ENCODE measurements around the gene STAC2.
A peak's percentile ranks its signal among the peaks of the same experiment; 100 is the strongest.

Gene STAC2

DNA sequence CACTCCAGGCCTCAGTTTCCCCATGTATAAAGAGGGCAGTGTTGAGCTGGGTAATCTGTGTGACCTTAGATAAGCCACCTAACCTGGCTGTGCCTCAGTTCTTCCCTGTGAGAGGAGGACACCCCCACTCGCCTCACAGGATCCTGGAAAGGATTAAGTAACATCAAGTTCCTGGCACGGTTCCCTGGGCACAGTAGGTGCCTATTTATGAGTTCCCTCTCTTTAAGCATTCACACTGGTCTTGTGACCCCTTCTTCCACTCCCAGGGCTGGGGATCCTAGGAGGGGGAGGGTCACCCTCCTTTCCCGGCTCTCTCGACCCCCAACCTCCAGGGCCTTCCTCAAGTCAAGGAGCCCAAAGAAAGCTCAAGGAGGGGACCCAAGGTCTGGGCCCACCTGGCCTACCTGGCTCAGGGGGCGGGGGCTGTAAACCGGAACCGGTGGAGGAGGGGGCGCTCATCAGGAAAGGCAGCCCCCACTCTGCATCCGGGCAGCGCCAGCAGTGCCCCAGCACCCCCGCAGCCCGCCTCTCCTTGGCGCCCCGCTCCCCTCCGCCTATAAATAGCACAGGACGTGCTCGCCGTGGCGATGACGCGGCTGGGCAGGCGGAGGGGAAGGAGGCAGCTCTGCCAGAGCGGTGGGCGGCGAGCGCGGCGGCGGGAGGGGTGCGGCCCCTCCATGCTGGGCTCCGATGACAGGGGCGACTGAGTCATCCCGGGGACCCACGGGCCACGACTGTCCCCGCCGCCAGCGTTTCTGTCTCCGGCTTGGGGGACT is 16.2 kb downstream of the STAC2 start:
- peak; percentile 74 for DNase-seq

GRCh38 chr17:39208893-39209292 is 16.9 kb downstream of the STAC2 start:
- DNase-seq, result peak; percentile 98

DNA sequence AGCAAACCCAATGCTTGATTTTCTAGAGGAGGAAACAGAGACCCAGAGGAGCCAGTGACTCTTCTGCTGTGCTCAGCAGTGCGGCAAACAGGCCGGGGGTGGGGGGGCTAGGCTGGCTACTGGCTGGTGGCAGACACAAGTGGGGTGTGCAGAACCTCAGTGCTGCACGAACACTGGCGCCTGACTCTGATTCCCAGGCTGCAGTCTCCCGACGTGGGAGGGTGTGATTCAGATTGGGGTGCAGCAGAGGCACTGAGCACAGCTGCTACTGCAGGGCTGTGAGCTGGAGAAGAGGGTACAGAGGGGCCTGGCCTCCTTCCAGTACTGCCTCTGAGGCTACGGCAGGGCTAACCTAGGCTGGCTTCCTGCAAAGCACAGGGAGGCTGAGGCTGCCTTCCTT is 17.6 kb downstream of the STAC2 start:
- DNase-seq, result peak; percentile 91

DNA sequence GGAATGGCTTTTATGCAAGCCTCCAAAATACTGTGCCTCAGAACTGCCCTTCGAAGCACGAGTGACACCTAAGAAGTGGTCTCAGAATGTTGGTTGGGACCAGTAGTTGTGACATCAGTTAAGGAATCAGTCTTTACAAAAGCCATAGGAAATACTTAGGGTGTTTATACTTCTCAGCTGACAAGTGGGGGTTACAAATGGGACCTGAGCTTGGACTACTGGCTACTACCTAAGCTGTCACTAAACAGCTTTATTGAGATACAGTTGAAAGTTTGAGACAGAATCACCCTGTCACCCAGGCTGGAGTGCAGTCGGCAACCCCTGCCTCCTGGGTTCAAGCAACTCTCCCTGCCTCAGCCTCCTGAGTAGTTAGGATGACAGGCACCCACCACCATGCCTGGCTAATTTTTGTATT is 20.6 kb downstream of the STAC2 start:
- DNase-seq, result no peak

GRCh38 chr17:39204245-39204644 is 21.5 kb downstream of the STAC2 start:
- no peak for DNase-seq

GRCh38 chr17:39200957-39201510 is 24.7 kb downstream of the STAC2 start:
- DNase-seq, result no peak

DNA sequence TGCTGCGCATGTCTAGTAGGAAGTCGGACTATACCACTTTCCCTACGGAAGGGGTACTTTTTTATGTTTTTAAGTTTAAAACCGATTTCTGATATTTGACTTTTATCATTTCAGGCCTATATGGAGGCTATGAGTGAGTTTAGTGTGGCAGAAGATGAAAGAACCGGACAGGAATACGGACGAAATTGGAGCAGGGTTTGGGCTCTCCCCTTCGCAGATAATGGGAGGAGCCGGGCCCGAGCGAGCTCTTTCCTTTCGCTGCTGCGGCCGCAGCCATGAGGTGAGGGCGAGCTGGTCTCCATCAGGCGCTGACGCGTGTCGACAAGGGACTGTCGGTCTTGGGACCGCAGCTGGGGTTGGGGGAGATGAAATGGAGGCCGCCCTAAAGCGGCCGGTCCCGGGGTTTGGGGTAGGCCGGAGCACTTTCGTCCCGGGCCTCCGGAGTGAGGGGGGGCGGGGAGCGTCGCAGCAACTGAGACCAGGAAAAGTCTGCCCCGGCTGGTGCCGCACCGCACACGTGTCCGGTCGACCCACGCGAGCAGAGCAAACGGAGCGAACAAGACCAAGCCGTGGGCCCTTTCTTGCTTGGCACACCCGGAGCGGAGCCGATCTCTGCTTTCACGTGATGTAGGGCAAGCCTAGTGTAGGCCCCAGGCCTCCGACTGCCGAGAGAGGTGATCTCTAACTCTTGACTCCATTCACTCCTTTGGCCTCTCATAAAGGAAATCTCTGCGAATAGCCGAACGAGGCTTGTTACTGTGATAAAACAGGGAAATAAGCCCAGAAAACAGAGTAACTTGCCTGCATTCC is 25.5 kb downstream of the STAC2 start, which contains the start of gene RPL19:
TSS of gene RPL19 (plus strand) at position 214 of the 810 bp plus-strand sequence. CDS start at position 276, 62 bp downstream.
- DNase-seq, result peak; percentile 84

- DNase-seq, result peak; percentile 95
Observed at GRCh38 chr17:39199820-39200069, 26.0 kb downstream of the STAC2 start.

- DNase-seq, result no peak
Observed at GRCh38 chr17:39198186-39198566, 27.6 kb downstream of the STAC2 start.

DNA sequence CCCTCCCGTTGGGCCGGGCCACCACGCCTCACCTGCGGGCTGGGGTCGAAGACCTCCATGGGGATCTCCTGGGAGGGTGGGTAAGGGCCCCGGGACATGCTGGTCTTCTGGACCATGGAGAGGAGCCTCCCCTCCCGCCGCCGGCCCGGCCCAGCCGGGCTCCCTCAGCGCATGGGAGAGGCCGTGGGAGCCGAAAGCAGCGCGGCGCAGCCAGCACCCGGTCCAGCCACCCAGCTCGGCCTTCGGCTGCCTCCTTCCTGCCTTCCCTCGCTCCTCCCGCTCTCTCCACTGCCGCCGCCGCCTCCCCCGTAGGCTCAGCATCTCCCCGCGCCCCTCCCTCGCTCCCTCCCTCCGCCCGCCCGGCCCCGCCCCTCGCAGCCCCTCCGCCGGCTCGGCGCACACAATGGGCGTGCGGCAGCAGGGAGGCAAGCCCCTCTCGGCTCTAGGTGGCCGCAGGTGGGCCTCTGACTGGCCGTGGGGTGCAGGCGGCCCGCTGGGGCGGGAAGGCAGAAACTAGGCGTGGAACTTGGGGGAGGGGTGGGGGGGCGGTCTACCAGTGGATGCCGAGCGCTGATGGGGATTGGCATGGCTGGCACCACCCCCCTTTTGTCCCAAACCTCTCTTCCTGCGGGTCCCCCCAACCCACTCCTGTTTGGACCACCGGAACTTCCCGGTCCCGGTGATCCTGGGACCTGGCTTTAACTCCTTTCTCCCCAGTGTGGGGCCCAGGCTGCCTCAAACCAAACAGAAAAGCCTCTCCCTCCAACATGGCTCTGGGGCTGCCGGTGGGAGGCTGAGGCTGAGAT is 28.2 kb downstream of the STAC2 start, which contains the start of gene CACNB1:
TSS of gene CACNB1 (minus strand) at position 290 of the 806 bp plus-strand sequence. CDS start at position 116, 174 bp downstream.
- peak; percentile 78 for DNase-seq

GRCh38 chr17:39196808-39197291 is 28.9 kb downstream of the STAC2 start:
- DNase-seq, result peak; percentile 78

DNA sequence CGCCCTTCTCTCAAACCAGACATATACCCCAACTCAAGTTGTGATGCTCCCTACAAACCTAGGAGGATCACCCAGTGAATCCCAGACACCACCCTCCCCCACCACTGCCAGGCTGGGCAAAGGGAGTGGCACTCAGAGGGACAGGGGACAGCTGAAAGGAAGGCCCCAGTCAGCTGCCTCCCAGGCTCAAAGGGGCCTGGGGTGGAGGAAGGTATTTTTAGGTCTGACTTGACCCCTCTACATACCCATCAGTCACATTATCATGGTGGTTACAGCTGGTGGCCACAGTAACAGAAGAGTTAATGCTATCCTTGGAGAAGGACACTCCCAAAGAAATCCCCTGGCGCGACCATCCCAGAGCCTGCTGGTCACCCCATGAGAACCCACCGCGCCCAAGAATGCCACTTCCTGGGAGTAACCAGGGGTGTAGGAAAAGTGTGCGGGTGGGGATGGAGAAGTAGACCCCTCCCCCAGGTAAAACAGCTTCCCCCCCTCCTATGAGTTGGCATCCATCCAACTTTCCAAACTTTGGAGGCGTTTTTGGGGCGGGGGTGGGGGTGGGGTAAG is 29.4 kb downstream of the STAC2 start:
- no peak for DNase-seq

GRCh38 chr17:39195568-39196160 is 30.1 kb downstream of the STAC2 start:
- DNase-seq, result peak; percentile 72

DNA sequence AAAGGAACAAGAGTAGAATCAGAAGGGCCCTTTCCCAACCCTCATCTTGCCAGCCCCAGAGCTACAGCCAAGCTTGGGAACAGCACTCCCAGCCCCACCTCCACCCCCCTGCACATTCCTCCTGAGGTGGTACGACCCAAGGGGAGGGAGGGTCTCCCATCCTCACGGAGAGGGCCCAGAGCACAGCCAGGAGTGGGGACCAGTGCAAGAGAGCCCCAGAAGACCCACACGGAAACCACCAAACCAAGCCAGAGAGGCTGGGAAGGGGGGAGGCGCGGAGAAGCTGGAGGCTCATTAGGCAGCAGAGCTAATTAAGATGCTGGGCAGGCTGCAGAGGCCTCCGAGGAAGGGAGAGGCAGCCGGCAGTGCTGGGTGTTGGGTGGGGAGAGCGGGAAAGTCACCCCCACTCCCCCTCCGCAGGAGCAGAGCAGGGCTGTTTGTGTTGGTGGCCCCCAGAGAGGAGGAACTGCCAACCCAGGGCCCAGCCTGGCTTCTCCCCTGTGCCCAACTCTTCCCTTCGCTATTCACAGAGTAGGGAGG is 30.7 kb downstream of the STAC2 start:
- DNase-seq, result no peak

GRCh38 chr17:39194089-39194984 is 31.4 kb downstream of the STAC2 start:
- DNase-seq, result no peak

GRCh38 chr17:39193346-39193745 is 32.4 kb downstream of the STAC2 start:
- DNase-seq, result no peak

GRCh38 chr17:39192901-39193300 is 32.8 kb downstream of the STAC2 start:
- DNase-seq, result no peak

DNA sequence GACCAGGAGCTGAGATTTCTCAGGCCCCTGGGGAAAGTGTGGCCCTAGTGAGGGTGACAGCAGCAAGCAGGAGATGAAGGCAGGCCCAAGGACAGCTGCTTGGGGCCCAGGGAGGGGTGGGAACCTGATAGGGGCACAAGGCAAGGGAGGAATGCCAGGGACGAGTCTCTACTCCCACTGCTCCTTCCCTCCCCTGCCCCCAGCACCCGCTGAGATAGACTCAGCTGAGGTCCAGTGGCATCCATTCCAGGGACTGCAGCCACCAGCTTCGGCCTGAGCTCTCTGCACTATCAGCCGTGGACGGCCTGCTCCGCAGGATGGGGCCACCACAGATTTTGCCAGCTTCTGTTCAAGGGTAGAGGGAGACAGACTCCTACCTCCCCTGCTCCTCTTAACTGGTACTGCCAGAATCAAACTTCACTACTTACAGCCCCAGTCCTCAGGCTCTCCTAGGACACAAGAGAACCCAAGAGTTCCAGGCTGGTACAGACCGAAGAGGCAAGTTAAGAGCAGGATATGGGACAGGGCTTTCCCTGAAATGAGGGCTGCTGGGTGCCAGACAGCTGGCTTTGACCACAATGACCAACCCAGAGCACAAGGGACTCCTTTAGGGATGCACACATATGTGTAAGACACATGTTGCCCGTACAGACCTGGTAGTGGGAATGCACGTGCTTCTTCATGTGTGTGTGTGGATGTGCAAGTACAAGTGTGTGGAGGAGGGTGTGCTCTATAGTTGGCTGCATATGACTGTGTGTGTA is 33.8 kb downstream of the STAC2 start:
- DNase-seq, result no peak

DNA sequence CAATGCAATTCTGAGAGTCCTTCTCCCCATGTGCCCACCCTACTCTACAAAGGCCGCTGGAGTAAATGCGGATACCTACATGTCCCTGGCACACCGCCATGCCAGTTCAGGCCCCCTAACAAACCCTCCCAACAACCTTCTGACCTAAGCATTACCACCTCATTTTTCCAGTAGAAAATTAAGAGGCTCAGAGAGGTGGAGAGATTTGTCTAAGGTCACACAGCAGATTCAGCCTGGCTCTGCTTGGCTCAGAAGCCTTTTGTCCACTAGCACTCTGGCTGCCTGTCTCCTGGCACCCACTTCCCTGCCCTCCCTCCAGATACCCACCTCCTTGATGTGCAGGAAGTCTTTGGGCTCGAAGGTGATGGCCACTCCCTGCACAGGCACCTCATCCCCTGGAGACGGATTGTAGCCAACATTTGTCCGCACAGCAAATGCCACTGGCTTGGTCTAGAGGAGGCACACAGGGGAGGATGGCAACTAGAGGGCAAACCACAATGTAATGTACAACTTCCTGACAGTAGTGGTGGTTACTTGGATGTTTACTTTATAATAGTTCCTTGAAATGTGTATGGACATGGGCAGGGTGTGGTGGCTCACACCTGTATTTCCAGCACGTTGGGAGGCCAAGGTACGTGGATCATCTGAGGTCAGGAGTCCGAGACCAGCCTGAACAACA is 38.5 kb downstream of the STAC2 start:
- no peak for DNase-seq
